T-helper 2 cell treated with Interferon-gamma antibody and Interleukin-4, amounts not matched to agents 5 μg/mL and 100 μg/mL, for 36 hours (primary cell): Measurements from ENCODE around the gene MAP3K19.
"Not testable (repeated sequence)": the region's sequence is repeated elsewhere in the genome, so short reads cannot be mapped to it uniquely, and the experiment has no call there.

Experiments used
- DNase-seq: peaks from one replicate; pipeline ENCODE4 v3.0.0; 2021; ENCODE audit warnings: low spot score
- H3K27ac Mint-ChIP-seq: one replicate; pipeline ENCODE4 v1.8.0; 2021; ENCODE audit warnings: mild to moderate bottlenecking, mixed read lengths
- H3K27me3 Mint-ChIP-seq: one replicate; pipeline ENCODE4 v1.8.0; 2021; ENCODE audit warnings: low read depth, mixed read lengths
- H3K36me3 Mint-ChIP-seq: one replicate; pipeline ENCODE4 v1.8.0; 2021; ENCODE audit warnings: low read depth, mixed read lengths
- H3K4me1 Mint-ChIP-seq: one replicate; pipeline ENCODE4 v1.8.0; 2021; ENCODE audit warnings: low read depth, mixed read lengths
- H3K4me3 Mint-ChIP-seq: one replicate; pipeline ENCODE4 v1.8.0; 2022; ENCODE audit warnings: mild to moderate bottlenecking, moderate library complexity, mixed read lengths
- H3K9me3 Mint-ChIP-seq: one replicate; pipeline ENCODE4 v1.8.0; 2021; ENCODE audit warnings: mixed read lengths

The MAP3K19 gene

DNA sequence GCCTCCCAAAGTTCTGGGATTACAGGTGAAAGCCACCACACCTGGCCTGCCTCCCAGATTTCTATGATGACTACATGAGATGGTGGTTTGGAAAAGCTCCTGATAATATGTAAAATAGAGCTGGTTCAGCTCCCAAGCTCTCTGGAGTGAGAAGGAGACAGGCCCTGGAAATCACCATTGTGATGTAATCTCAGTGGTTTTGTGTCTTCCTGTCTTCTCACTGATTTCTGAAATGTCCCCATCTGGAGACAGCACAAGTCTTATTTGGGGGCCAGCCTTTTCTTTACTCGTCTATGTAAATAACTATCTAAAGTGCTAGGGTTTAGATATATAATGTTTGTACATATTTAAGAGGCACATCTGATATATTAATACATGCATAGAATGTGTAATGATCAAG lies 64.6 kb downstream of the MAP3K19 start:
- Mint-ChIP-seq H3K4me1 (peaks cover 5% of the 10 kb centered on the region), H3K36me3 (no peaks in the 10 kb centered on the region), H3K27ac (no peak overlapping the region), H3K9me3 (peaks cover 23% of the 10 kb centered on the region), H3K4me3 (no peak overlapping the region), H3K27me3 (peaks cover 14% of the 10 kb centered on the region)
- no peak for DNase-seq

DNA sequence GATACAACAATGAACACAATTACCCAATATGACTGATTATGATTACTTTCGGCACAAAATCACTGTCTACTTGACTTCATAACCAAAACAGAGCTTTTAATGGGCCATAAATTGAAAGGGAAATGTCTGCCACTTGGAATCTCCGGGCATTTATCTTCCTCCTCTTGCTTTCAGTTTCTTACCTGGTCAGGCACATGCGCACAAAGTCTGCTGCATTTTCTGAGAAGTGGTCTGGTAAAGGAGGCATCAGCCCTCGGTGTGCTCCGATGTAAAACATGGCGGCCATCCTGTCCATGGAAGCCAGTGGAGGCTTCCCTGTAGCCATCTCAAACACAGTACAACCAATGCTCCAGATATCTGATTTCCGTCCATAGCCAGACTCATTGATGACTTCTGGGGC lies 66.6 kb downstream of the MAP3K19 start:
- H3K27ac Mint-ChIP-seq, result no peak overlapping the region
- H3K9me3 Mint-ChIP-seq, result peaks cover 23% of the 10 kb centered on the region
- peaks cover 3% of the 10 kb centered on the region for H3K36me3 Mint-ChIP-seq
- no peak overlapping the region for H3K4me3 Mint-ChIP-seq
- peaks cover 5% of the 10 kb centered on the region for H3K4me1 Mint-ChIP-seq
- DNase-seq, result no peak
- peaks cover under 1% of the 10 kb centered on the region for H3K27me3 Mint-ChIP-seq

DNA sequence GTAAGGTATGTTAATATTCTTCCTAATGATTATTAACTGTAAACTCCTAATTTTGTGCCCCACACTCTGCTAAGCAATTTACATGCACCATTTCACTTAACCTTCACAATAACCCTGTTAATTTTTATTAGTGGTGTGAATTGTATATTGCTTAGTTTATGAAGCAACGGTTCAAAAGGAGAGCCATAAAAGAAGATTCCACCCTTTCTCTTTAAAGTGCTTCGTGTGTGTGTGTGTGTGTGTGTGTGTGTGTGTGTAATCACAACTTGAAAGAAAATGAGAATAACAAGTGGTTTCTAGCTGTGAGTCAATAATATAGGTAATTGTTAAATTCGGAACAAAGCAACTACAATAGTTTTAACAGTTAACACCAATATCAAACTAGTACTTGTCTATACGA lies 68.0 kb downstream of the MAP3K19 start:
- H3K36me3 Mint-ChIP-seq, result peaks cover 10% of the 10 kb centered on the region
- no peak for DNase-seq
- no peak overlapping the region for H3K27ac Mint-ChIP-seq
- no peaks in the 10 kb centered on the region for H3K27me3 Mint-ChIP-seq
- peaks cover 25% of the 10 kb centered on the region for H3K9me3 Mint-ChIP-seq
- H3K4me3 Mint-ChIP-seq, result no peak overlapping the region
- peaks cover 7% of the 10 kb centered on the region for H3K4me1 Mint-ChIP-seq

DNA sequence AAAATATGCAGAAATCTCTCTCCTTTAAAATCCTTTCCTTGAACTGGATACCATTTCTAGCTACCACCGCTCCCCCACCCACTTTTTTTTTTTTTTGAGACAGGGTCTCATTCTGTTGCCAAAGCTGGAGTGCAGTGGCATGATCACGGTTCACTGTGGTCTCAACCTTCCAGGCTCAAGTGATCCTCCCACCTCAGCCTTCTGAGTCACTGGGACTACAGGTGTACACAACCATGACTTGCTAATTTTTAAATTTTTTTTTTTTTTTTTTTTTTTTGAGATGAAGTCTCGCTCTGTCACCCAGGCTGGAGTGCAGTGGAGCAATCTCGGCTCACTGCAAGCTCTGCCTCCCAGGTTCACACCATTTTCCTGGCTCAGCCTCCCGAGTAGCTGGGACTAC lies 70.1 kb downstream of the MAP3K19 start:
- peaks cover 34% of the 10 kb centered on the region for H3K9me3 Mint-ChIP-seq
- H3K4me1 Mint-ChIP-seq, DNase-seq, H3K27me3 Mint-ChIP-seq, H3K4me3 Mint-ChIP-seq, H3K27ac Mint-ChIP-seq: not testable (repeated sequence)
- peaks cover 19% of the 10 kb centered on the region for H3K36me3 Mint-ChIP-seq

DNA sequence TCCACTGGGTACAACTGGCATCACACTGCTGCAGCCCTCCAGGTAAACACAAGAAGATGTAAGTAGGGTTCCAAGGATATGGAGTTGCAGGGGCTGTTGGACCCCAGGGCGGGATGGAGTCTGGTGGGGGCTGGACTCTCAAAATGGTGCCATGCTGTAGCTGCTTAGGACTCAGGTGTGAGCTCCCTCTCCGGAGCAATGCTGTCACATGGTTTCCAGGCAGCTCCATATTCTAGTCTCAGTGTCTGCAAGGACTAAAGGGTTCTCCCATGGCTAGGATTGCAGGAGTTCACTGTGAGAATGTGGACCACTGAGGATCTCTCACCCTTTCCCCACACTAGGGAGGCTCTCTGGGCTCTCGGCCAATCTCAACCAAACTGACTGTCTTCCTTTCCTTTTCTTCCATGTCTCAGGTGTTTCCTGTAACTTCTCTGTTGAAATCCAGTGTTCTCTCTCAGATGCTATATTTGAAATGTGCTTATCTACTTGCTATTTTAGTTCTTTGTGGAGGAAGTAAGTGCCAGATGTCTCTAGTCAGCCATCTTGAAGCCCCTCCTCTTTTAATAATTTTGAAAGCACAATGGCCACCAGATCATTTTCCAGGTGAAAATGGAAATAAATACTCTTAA lies 71.1 kb downstream of the MAP3K19 start:
- Mint-ChIP-seq H3K27me3 (peaks cover 7% of the 10 kb centered on the region), H3K27ac (no peak overlapping the region), H3K9me3 (peaks cover 41% of the 10 kb centered on the region), H3K4me1 (peaks cover 8% of the 10 kb centered on the region), H3K36me3 (peaks cover 23% of the 10 kb centered on the region), H3K4me3 (no peak overlapping the region)
- DNase-seq, result no peak

DNA sequence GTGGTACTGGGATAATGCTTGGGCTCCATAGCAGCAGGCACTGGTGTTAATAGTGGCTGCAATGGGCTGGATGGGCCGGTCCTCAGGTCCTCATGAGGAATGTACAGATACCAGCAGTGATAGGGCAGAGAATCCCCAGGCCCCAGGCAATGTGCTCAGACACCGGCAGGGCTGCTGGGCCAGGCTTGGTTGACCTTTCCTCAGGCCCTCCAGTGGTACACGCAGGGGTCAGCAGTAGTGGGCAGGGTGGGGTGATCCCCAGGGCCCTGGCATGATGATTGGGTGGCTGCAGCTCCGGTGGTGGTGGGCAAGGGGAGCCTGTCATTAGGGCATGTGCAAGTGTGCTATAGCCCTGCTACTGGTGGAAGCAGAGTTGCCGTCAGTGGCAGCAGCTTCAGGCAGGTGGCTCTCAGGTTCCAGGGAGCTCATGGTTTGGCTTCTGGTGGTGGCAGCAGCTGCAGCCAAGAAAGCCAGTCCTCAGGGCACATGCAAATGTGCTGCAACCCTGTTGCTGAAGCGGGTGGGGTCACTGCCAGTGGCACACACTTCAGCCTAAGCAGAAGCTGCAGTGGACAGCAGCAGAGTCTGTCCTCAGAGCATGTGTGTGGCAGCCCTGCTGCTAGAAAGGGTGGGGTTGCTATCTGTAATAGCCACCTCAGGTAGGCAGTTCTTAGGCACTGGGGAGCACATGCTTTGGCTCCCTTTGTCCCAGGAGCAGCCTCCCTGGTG lies 71.8 kb downstream of the MAP3K19 start:
- Mint-ChIP-seq H3K27ac (no peak overlapping the region), H3K4me3 (no peak overlapping the region), H3K36me3 (peaks cover 26% of the 10 kb centered on the region), H3K4me1 (peaks cover 8% of the 10 kb centered on the region), H3K27me3 (peaks cover 12% of the 10 kb centered on the region), H3K9me3 (peaks cover 47% of the 10 kb centered on the region)
- DNase-seq, result no peak

DNA sequence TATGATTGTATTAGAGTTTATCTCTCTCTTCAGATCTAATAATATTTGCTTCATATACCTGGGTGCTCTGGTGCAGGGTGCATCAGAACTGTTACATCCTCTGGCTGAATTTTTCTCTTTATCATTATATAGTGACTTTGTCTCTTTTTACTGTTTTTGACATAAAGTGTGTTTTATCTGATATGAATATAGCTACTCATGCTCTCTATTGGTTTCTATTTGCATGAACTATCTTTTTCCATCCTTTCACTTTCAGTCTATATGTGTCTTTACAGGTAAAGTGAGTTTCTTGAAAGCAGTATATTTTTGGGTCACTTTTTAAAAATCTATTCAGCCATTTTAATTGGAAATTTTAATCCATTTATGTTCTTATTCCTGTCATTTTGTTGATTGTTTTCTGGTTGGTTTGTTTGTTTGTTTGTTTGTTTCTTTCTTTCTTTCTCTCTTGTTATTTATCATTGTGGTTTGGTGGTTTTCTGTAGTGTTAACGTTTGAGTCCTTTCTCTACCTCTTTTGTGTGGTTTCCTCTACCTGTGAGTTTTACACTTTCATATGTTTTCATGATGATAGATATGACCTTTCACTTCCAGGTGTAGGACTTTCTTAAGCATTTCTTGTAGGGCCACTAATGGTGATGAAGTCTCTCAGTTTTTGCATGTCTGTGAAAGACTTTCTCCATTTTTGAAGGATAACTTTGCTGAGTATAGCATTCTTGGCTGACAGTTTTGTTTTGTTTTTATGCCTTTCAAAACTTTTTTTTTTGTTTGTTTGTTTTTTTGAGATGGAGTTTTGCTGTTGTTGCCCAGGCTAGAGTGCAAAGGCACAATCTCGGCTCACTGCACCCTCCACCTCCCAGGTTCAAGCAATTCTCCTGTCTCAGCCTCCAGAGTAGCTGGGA lies 73.8 kb downstream of the MAP3K19 start:
- peaks cover 12% of the 10 kb centered on the region for H3K27me3 Mint-ChIP-seq
- peaks cover 30% of the 10 kb centered on the region for H3K36me3 Mint-ChIP-seq
- peak overlapping the region; percentile 14 for H3K4me3 Mint-ChIP-seq
- H3K9me3 Mint-ChIP-seq, result peaks cover 58% of the 10 kb centered on the region
- H3K27ac Mint-ChIP-seq, result peak overlapping the region; percentile 80
- H3K4me1 Mint-ChIP-seq, result peaks cover 8% of the 10 kb centered on the region
- DNase-seq, result no peak

DNA sequence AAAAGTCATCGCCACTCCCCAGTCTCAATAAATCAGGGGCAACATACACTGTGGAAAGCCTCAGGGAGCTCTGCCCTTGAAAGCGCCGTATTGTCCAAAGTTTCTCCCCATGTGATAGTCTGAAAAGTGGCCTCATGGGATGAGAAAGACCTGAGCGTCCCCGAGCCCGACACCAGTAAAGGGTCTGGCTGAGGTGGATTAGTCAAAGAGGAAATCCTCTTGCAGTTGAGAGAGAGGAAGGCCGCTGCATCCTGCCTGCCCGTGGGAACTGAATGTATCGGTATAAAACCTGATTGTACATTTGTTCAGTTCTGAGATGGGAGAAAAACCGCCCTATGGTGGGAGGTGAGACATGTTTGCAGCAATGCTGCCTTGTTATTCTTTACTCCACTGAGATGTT lies 80.1 kb downstream of the MAP3K19 start:
- Mint-ChIP-seq H3K36me3 (peaks cover 11% of the 10 kb centered on the region), H3K9me3 (peaks cover 28% of the 10 kb centered on the region), H3K27me3 (peaks cover 11% of the 10 kb centered on the region)
- DNase-seq, H3K4me1 Mint-ChIP-seq, H3K4me3 Mint-ChIP-seq, H3K27ac Mint-ChIP-seq: not testable (repeated sequence)

DNA sequence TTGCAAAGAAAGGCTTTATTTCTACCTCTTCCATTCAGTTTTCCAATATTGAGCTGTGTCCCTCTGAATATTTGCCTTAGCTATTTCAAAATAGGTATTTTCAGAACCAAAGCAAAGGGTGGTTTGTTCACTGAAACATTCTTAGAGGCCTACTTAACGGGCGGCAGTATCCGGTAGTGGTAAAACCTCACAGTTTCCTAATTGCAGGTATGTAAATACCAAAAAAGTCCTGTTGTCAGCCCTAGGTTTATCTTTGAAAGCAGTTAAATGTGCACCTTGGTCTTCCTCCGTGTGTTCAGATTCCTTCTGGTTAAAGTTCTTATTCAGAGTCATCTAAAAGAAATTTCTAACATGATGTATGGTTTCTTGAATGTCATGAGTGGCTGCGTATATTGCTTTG lies 89.8 kb downstream of the MAP3K19 start:
- no peak for DNase-seq
- Mint-ChIP-seq H3K4me1 (peaks cover 5% of the 10 kb centered on the region), H3K36me3 (peaks cover 32% of the 10 kb centered on the region), H3K4me3 (no peak overlapping the region), H3K9me3 (no peaks in the 10 kb centered on the region), H3K27me3 (no peaks in the 10 kb centered on the region), H3K27ac (no peak overlapping the region)

DNA sequence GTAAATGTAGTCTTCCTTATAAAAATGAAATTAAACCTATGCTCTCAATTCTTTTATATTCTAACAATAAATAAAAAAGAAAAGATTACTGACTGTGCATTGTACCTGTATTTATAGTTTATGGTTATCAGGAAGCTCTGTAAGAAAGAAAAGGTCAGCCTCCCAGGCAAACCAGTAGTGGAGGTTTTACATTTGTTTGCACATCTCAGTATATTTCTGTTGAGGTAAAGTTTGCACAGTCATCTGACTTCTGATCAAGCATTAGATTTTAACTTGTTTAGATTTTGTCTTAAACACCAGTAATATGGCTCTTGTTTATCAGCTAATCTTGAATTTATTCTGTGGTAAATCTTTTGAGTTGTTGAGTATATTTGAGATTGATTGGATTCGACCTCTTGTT lies 91.5 kb downstream of the MAP3K19 start:
- Mint-ChIP-seq H3K36me3 (peaks cover 38% of the 10 kb centered on the region), H3K27ac (no peak overlapping the region), H3K27me3 (no peaks in the 10 kb centered on the region), H3K4me1 (peaks cover 5% of the 10 kb centered on the region), H3K9me3 (no peaks in the 10 kb centered on the region), H3K4me3 (no peak overlapping the region)
- no peak for DNase-seq

DNA sequence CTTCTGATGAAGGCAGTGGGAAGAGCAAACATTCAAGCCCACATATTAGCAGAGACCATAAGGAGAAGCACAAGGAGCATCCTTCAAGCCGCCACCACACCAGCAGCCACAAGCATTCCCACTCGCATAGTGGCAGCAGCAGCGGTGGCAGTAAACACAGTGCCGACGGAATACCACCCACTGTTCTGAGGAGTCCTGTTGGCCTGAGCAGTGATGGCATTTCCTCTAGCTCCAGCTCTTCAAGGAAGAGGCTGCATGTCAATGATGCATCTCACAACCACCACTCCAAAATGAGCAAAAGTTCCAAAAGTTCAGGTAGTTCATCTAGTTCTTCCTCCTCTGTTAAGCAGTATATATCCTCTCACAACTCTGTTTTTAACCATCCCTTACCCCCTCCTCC lies 93.2 kb downstream of the MAP3K19 start:
- Mint-ChIP-seq H3K27ac (no peak overlapping the region), H3K36me3 (peaks cover 50% of the 10 kb centered on the region), H3K27me3 (no peaks in the 10 kb centered on the region), H3K4me3 (no peak overlapping the region), H3K9me3 (no peaks in the 10 kb centered on the region), H3K4me1 (peaks cover 14% of the 10 kb centered on the region)
- DNase-seq, result no peak

DNA sequence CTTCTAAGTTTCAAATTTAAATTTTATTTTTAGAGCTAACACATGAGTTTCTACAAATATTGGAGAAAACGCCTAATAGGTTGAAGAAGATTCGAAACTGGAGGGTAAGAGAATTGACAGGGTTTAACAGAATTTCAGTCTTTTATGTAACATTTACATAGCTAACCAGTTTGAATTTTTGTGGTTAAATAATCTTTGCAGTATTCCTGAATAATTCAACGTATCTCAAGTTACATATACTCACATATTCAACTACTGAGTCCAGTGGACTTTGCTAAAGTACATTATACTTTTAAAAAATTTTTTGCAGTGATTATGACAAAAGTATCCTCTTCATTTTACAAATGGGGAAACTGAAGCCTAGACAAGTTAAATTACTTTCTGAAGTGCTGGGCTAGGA lies 94.6 kb downstream of the MAP3K19 start:
- H3K9me3 Mint-ChIP-seq, result no peaks in the 10 kb centered on the region
- DNase-seq, result no peak
- H3K4me1 Mint-ChIP-seq, result peaks cover 18% of the 10 kb centered on the region
- no peaks in the 10 kb centered on the region for H3K27me3 Mint-ChIP-seq
- no peak overlapping the region for H3K4me3 Mint-ChIP-seq
- no peak overlapping the region for H3K27ac Mint-ChIP-seq
- peaks cover 59% of the 10 kb centered on the region for H3K36me3 Mint-ChIP-seq

DNA sequence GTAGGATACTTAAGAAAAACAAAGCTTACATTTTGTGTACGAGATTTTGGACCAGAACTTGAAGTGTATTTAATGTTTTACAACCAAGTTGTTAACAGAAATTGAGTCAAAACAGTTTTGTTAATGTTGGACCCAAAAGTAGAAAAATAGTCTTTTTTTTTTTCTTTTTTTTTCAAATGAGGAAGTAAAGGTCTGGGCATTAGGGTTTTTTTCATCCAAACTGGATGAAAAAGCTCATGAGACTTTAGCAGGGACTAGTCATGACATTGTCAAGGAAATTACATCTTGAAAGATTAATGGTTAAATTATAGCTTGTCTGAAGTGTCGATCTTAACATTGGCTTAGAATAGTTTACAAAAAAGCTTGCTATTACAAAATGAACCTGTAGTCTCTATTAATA lies 96.4 kb downstream of the MAP3K19 start:
- Mint-ChIP-seq H3K36me3 (peaks cover 61% of the 10 kb centered on the region), H3K27ac (no peak overlapping the region), H3K27me3 (no peaks in the 10 kb centered on the region), H3K4me1 (peaks cover 18% of the 10 kb centered on the region), H3K9me3 (no peaks in the 10 kb centered on the region), H3K4me3 (no peak overlapping the region)
- no peak for DNase-seq
